Kidney glomerular epithelial cell (primary cell): Measurements from ENCODE around the gene ZSWIM7.
A peak's percentile ranks its signal among the peaks of the same experiment; 100 is the strongest.

Source experiments
- DNase-seq: peaks from one replicate; lab custom pipeline; 2025; lab: John Stamatoyannopoulos, UW

The ZSWIM7 gene, protein sequence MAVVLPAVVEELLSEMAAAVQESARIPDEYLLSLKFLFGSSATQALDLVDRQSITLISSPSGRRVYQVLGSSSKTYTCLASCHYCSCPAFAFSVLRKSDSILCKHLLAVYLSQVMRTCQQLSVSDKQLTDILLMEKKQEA

DNA sequence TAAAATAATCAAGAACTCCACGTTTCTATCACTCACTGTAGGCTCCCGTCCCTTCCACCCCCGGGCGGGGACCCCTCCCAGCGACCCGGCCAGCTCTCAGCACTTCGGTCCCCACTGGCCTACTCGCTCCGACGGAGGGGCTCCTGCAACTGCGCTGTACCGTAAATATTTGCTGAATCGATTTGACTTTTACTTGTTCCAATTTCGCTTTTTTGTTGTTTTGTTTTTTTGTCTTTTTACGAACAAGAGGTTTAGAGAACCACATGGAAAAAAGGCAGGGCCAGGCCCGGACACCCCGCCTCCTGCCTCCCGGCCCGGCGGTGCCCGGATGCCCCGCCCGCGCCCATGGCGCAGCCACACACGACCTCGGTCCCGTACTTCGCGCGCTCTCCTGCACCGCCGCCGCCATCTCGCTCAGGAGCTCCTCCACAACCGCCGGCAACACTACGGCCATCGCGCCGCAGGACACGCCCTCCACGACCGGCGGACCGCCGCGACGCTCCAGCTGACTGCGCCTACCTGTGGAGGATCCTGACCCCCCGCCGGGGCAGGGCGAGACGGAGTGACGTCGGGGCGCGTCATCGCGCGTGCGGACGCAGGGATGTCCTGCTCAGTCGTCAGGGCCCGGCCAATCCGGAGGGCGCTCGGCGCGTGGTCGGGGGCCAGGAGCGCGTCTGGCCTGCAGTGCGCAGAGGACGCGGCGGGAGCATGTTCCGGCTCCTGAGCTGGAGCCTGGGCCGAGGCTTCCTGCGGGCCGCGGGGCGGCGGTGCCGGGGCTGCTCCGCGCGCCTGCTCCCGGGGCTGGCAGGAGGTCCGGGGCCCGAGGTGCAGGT is at the start of gene ZSWIM7, which contains the start of gene TTC19:
Gene ZSWIM7 (minus strand): TSS at position 564 of the 833 bp plus-strand sequence. CDS start 110 bp downstream, at position 454.
Gene TTC19 (plus strand): TSS at position 684 of the 833 bp plus-strand sequence. CDS start 25 bp downstream, at position 709.
- peak; percentile 87 for DNase-seq

DNA sequence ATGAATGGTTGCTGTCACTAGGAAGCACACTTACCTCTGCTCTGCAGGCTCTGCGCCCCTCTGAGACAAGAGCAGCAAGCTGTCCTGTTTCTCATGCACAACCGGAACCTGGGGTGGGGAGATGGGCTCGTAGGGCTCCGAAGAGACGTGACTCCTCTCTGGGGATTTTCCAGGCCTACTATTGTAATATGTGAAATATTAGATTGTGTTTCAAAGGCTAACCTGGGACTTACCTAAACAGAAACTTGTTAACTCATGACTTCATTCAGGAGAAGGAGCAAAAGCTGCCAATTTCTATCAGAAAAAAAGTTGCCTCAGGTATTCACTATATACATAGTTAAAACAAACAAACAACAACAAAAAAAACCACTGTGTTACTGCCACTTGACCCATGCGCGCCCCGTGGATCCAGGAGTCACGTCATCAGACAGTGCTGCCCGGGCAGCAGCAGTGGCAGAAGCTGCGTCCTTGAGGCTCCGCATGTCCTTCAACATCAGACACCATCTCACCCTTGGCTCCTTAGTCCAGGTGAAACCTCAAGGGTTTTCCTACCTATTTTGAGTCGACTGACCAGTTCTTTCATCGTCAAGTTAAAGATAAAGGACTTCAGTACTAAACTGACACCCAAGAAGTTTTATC is 49.4 kb upstream of the ZSWIM7 start:
- no peak for DNase-seq

DNA sequence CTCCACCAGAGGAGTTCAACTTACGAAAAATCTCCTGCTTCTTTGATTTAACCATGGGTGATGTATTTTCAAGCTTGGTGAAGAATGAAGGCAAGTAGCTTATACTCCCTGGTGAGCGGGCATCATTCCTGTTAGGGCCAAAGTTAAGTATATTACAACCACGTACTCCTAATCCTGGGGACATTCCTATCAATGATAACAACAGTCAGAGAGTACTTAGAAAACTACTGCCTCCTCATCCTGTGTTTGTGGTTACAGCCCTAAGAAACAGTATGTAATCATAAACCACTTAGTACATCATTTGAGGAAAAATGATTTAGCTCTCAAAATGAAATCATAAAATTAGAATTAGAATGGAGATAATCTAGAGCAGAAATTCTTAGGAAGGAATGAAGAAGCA is 47.5 kb upstream of the ZSWIM7 start:
- no peak for DNase-seq

DNA sequence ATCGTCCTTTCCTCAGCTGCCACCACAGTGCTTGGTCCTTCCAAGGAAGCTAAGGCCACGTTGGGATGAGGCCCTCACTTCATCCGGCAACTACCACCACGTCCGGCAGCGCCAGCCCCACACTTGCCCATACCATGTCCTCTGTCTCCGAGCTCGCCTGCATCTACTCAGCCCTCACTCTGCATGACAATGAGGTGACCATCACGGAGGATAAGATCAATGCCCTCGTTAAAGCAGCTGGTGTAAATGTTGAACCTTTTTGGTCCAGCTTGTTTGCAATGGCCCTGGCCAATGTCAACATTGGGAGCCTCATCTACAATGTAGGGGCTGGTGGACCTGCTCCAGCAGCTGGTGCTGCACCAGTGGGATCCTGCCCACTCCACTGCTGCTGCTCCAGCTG is 45.0 kb upstream of the ZSWIM7 start:
- no peak for DNase-seq

DNA sequence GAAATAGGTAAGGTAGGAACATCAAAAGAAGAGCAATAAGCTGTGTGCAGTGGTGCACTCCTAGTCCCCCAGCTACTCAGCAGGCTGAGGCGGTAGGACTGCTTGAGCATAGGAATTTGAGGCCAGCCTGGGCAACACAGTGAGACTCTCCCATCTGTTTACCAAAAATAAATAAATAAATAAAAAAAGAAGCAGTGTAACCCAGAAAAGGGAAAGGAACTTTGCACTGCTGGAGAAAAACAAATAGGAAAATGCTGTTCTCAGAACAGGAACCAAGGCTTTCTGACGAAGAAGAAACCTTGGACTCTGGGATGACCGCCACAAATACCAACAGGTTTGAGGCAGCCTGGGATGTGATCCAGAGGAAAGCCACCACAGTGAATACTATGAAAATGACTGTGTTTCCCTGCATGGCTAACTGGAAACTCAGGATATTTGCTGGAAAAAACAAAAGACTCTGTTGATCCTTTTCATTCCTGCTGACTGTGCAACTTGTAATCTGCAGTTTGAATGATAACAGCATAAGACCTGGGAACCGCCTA is 41.3 kb upstream of the ZSWIM7 start:
- DNase-seq = no peak

DNA sequence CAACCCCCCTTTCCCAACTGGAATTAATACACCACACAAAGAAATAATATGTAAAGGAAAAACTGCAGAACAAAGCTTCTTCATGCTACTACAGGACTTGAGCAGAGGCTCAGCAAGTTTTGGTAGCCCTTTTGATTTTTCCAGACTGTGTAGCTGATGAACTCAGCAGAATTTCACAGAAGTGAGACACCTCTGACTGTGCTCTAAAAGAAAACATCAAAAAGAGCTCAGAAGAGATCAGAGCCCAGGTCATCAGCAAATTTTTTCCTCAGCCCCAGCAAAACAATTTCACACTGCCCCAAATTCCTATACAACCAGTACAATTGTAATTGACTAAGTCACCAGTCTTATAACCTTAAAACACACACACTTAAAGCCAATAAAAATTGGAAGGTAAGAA is 38.1 kb upstream of the ZSWIM7 start:
- DNase-seq = no peak

DNA sequence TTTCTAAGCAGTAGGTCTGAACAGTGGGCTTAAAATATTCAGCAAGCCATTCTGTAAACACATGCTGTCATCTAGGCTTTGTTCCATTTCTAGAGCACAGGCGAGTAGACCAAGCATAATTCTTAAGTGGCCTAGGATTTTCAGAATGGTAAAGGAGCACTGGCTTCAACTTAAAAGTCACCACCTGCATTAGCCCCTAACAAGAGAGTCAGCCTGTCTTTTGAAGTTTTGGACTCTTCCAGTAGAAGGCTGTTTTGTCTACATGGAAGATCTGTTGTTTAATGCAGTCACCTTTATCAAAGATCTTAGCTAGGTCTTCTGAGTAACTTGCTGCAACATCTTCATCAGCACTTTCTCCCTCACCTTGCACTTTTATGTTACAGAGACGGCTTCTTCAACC is 36.8 kb upstream of the ZSWIM7 start:
- no peak for DNase-seq

DNA sequence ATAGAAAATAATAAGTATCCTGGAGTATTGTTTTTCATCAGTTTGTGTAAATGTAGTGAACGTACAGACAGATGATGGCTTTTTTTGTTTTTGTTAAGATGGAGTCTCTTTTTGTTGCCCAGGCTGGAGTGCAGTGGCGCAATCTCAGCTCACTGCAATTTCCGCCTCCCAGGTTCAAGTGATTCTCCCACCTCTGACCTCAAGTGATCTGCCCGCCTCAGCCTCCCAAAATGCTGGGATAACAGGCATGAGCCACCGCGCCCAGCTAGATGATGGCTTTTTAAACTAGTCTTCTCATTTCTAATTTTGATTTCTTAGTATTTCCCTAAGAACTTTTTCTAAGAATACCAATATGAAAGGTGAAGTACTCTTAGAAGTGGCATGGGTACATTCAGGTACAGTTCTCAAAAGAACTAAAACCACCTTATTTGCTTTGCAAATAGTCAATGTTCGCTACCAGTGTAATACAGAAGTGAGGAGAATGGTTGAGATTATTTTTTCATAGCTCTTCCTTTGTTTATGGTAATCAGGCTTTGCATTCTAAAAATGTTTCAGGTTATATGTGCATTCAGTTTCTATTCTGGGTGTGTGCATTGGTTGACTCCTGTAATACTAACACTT is 34.3 kb upstream of the ZSWIM7 start:
- DNase-seq = no peak

DNA sequence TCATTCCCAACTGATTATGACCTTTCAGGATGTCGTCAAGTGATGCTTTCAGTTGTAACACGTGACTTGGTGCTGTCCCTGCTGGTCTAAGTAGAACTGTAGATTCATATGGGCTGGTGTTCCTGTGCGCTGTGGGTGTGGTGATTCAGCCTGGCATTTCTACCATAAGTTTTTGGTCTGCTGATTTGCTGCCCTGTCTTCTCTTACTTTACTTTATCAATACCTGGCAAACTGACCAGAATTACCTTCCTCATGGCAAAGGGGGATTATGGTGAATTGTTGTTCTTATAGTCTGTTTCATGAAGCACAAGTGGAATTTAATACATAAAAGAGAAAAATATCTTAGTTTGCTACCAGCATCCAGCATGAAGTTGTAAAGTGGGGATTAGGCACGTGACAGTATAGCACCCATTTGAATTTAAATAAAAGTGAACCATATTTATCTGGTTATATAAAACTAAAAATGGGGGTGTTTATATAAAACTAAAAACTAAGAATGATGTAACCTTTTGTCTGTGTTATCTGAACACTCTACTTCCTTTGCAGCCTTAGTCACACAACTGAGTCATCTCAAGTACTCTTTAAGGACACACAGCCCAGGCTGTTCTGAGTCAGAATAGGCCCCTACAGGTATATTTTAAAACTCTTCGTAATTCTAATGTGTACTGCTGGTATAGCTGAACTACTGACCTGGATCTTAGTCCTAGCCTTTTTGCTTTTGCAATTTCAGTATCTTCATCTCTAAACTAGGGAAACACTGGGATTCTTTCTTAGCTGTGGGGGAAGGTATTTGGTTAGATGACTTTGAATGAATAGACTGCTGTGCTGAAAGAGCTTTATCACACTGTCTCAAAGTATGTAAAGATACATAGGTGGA is 28.4 kb upstream of the ZSWIM7 start:
- peak; percentile 93 for DNase-seq

DNA sequence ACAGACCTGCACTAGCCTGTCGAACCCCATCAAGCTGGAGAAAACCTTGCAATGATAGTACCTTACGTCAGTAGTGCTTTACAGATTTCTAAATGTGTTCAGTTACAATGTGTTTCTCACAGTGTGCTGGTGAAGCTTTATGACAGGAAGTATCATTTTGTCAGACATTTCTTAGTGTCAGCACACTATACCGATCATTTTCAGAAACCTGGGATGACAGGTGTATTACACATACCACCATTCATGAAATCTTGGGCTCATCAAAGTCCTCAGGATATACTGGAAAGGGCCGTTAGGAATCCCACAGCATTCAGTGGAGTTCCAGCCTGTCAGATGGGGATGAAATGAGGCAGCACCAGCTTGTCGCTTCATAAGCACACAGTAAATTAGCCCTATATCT is 27.4 kb upstream of the ZSWIM7 start:
- no peak for DNase-seq

DNA sequence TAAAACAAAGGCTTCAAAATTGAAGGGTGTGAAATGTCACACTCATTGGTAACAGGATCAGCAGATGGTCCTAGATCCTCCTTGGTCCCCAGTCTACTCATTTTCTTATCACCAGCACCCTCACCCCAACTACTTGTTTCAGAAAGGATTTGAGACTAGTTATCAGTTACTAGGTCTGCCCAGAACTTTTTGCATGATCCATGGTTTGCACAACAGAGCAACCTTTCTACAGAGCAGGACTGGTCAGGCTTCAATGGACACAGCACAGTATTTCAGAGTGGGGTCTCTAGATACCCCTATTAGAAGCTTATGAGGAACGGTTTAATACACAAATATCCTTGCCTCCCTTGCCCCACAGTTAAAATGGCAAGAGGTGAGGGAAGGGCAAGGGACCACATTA is 25.7 kb upstream of the ZSWIM7 start:
- no peak for DNase-seq

DNA sequence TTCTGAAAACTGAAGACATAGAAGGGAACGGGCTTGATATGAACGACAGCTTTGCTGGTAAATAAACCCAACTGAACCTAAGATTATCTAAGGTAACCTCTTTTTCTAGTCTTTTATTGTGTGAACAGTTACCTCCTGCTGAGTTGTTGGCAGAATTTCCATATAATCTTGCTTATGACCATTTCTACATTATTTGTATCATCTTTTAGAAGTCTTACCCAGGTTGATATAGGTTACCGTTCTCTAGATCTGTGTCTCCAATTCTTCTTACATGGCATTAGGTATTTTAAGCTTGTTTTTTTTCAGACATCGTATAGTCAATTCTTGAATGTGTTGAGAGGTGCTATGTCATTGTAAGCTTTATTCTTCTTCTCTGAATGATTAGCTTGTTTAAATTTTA is 24.4 kb upstream of the ZSWIM7 start:
- no peak for DNase-seq

DNA sequence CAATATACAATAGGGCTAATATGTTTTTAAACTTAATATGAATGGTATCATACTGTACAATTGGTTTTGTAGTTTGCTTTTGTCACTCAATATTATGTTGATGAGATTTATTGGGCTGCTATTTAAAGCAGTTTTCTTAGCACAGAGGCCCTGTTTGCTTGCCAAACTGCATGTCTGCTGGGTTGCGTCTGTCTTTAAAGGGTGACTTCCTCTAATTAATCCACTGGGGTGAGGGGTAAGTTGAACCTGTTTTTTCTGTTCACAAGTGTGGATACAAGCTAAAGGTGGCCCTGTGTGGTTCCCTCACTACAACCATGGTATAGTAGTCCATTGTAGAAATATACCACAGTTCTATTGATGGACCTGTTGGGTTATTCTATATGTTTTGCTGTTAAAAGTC is 19.8 kb upstream of the ZSWIM7 start:
- no peak for DNase-seq

DNA sequence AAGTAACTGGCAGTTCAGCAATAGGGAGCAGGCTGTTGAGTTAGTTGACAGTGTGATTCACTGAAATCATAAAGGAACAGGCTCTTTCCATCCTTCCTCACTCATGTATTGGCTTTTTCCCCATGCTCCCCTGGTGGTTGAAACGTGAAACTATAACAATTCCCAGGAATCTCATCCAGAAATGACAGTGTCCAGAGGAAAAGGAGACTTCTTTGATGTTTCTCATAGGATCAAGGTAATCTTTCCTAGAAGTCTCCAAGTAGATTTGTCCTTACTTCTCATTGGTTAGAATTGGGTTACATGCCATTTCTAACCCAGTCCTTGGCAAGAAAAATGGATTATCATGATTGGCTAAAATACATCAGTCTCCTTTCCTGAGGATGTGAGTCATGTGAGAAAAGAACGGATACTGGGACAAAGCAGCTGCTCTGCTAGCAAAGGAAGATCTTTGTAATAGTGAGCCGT is 14.5 kb upstream of the ZSWIM7 start:
- DNase-seq = peak; percentile 74

DNA sequence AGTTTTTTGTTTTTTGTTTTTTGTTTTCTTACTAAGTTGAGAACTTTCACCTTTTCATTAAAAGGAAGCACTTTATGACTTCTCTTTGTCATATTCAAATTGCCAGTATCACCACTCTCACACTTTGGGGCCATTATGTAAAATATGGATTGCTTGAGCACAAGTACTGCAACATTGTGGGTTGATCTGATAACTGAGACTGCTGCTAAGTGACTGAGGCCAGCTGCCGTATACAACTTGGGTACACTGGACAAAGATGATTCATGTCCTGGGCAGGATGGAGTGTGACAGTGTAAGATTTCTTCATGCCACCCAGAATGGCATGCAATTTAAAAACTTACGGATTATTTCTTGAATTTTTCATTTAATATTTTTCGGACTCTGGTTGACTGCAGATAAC is 7.9 kb upstream of the ZSWIM7 start:
- DNase-seq = no peak

DNA sequence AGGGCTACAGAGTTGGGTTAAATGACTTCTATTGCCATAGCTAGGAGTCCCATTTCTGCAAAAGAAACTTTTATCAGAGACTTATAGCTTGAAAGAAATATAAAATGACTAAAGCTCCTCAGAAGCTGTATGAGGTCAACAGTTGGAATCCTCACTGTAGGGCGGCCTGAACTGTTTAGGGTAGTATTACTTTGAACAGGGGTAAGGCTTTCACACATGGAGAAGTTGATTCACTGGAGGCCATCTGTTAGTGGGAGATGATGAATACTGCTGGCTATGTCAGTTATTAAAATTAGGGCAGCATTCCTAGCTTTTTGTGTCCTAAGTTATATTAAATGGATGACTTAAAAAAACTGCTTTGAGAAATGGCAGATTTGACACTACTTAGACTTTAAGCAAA is 6.1 kb upstream of the ZSWIM7 start:
- DNase-seq = no peak

DNA sequence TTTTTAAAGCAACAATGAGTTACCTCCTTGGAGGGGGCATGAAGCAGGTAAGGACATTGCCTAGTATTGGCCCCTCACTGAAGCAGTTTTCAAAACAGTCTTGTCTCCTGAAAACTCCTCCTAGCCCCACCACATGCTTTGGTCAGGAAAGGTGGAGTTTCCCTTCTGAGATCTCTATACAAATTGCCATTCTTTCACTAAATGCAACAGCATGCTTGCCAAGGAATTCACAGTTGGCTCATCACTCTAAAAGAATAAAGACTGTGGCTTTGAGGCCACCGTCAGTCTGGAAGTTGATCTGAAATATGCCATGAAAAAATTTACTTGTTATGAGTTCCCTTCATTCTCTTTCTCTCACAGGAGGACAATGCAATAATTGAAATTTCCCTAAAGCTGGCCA is 4.3 kb upstream of the ZSWIM7 start:
- no peak for DNase-seq

DNA sequence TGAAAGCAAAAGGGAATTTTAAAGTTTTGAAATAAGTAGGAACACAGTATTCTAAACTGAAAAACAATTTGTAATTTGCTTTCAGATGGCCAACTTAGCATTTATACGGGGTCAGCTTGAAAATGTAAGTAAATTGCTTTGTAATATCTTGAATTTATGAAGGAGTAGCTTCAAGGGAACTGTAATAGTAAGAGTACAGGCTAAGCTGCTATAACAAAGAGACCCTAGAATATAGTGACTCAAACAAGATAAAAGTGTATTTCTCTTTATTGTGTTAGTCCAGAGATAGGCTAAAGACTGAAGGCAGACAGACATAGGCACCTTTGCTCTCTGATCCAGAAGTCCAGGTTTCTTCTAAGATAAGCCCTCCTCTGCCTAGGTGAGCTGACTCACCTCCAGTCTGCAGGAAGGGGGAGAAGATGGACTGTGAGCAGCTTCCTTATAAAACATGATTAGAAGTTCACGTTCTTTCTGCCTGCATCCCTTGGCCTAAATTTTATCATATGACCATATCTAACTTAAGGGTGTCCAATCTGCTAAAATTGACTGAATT is 3.3 kb upstream of the ZSWIM7 start:
- no peak for DNase-seq

DNA sequence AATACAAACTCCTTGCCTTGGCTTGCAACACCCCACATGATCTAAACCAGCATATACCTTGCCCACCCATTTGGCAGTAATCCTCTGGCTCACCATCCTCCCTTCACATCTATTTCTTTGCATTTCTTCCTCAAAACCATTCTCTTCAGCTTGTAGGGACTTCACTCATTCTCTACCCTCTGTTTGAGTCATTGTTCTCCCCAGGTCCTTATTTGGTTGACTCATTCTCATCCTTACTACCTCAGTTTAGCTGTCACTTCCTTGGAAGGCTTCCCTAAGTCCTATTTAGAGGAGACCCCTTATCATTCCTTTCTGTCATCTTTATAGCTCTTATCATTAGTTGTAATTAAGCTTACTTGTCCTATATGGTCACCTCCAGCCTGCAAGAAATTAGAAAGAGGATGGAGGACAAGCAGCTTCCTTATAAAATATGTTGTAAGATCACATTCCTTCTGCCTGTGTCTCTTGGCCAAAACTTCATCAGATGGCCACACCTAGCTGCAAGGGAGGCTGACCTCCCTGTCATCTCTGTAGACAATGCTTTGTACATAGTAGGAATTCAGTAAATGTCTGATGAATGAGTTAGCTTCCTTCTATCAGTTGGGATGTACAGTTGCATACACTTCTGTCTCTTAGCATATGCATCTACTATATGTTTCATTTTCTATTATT is 1.9 kb upstream of the ZSWIM7 start:
- no peak for DNase-seq
